ENCODE data around the gene FAM131A.

DNA sequence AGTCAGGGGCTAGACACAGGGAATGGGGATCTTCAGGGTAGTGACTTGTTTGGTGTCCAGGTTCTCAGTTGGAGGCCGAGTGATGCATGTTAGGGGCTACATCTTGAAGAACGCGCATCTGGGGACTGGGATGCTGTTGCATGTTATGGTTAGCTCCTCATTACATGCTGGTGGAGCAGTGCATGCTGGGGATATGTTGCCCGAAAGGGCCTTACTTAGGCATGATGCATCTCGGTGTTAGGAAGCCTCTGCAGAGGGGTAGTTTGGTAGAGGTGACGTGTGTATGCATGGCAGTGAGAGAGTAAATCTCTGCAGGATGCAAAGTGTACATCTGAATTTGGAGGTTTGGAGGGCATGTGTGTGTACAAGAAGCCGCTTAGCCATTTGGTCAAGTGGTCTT is 20.6 kb upstream of the FAM131A start:
- TF ChIP-seq YY1 (IDR thresholded peaks at IDR 0.05; ENCODE audit: insufficient read depth, insufficient read length) (no peak), ZNF274 (IDR thresholded peaks at IDR 0.05; ENCODE audit: low read depth, low read length) (no peak), SUZ12 (IDR thresholded peaks at IDR 0.05; ENCODE audit: extremely low read depth, insufficient read depth, insufficient read length) (no peak)

All from NT2/D1 (cell line).